Measurements from ENCODE around the gene TMEM260.
"Not testable (repeated sequence)": the region's sequence is repeated elsewhere in the genome, so short reads cannot be mapped to it uniquely, and the experiment has no call there.

TMEM260 gene

GRCh38 chr14:56678838-56679237 is 99.2 kb downstream of the TMEM260 start:
- no peak for DNase-seq

- DNase-seq: peak; percentile 45
Measured at GRCh38 chr14:56686416-56686815, 106.8 kb downstream of the TMEM260 start.

GRCh38 chr14:56687123-56687522 is 107.5 kb downstream of the TMEM260 start:
- DNase-seq: no peak

- no peak for DNase-seq
Measured at GRCh38 chr14:56694609-56695008, 115.0 kb downstream of the TMEM260 start.

- DNase-seq: not testable (repeated sequence)
Measured at GRCh38 chr14:56695216-56695615, 115.6 kb downstream of the TMEM260 start.

All from NCI-H2029 (cell line).